ENCODE data around the gene TMPRSS11D. TPM values are rescaled to one million over a fixed set of nuclear protein-coding genes. Genes with fewer than 3 reads are reported as not detected.

Gene TMPRSS11D
- total and polyA plus RNA-seq, 2 of the 8 experiments (the other 6 are each of a cell fraction or from before 2014, with no cell fraction given) = not detected

DNA sequence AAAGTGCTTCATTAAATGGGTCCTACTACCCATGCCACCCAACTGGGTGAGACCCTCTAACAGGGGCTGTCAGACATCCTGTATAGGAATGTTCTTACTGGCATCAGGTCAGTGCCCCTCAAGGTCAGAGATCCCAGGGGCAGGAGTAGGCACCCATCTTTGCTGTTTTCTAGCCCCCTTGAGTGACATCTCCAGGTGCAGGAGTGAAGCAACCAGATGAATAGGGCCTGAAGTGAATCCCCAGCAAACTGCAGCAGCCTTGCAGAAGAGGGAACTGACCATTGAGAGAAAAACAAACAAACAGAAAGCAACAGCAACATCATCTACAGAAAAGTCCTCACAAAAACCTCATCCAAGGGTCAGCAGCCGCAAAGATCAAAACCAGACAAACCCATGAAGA lies 73.8 kb downstream of the TMPRSS11D start:
- Histone ChIP-seq H3K4me2 (ENCODE audit: insufficient read depth in 1 of 2, low read depth in 2 of 2, low read length in 2 of 2) (no peak overlapping the region), H3K23ac (ENCODE audit: insufficient read length) (no peak overlapping the region), H3K4me3 (ENCODE audit: extremely low read depth in 1 of 4, insufficient read depth in 2 of 4, low read depth in 3 of 4, low read length in 4 of 4) (no peak overlapping the region), H3K4ac (replicated peaks; ENCODE audit: insufficient read length, low read depth, low read length) (no peak overlapping the region), H4K20me1 (replicated peaks in 1 of 2; ENCODE audit: control insufficient read depth in 1 of 2, insufficient read depth in 2 of 2, low read length in 2 of 2) (no peaks in the 10 kb centered on the region), H3K23me2 (ENCODE audit: low read depth, low read length) (no peaks in the 10 kb centered on the region), H3K79me2 (ENCODE audit: control insufficient read depth in 1 of 2, insufficient read depth in 2 of 2, low read length in 2 of 2) (no peaks in the 10 kb centered on the region), H3K18ac (ENCODE audit: extremely low read depth, low read length) (no peak overlapping the region), H3K36me3 (ENCODE audit: control insufficient read depth in 2 of 4, insufficient read depth in 4 of 4, low read length in 3 of 4) (no peaks in the 10 kb centered on the region), H3K9me3 (ENCODE audit: insufficient read depth in 2 of 2, low read depth in 1 of 2, low read length in 1 of 2) (no peaks in the 10 kb centered on the region), H3K9ac (replicated peaks in 1 of 4; ENCODE audit: extremely low read depth in 1 of 4, low read depth in 3 of 4, low read length in 3 of 4) (no peak overlapping the region), H2BK12ac (ENCODE audit: low read depth, low read length) (no peak overlapping the region), H2BK15ac (ENCODE audit: low read length) (no peak overlapping the region), H3K14ac (ENCODE audit: insufficient read length) (no peak overlapping the region), H2BK120ac (replicated peaks; ENCODE audit: low read depth, low read length) (no peak overlapping the region), H2AFZ (ENCODE audit: low read length) (no peak overlapping the region), H3K27me3 (replicated peaks in 1 of 4; ENCODE audit: control insufficient read depth in 3 of 4, extremely low read depth in 1 of 4, insufficient read depth in 3 of 4, low read length in 3 of 4) (no peaks in the 10 kb centered on the region), H2BK5ac (ENCODE audit: low read depth, low read length) (no peak overlapping the region), H3K27ac (ENCODE audit: low read depth, low read length) (no peak overlapping the region), H3K79me1 (ENCODE audit: low read depth, low read length) (no peaks in the 10 kb centered on the region), H3K4me1 (replicated peaks in 1 of 4; ENCODE audit: control insufficient read depth in 3 of 4, insufficient read depth in 4 of 4, low read length in 3 of 4) (no peaks in the 10 kb centered on the region), H2AK5ac (ENCODE audit: low read depth, low read length) (no peak overlapping the region), H4K8ac (ENCODE audit: extremely low read depth, insufficient read depth, low read length) (no peak overlapping the region), H4K5ac (ENCODE audit: insufficient read length, low read depth, low read length) (no peak overlapping the region), H3K56ac (replicated peaks; ENCODE audit: insufficient read length, low read depth, low read length) (no peak overlapping the region), H2BK20ac (ENCODE audit: low read length) (no peak overlapping the region), H4K91ac (replicated peaks; ENCODE audit: insufficient read length, low read length) (no peak overlapping the region)
- ChIA-PET CTCF (ENCODE audit: partially characterized antibody) (interaction anchor here (1.3 to 1.4 kb wide), 2 partner anchors 61 to 63 kb away, joined by 3 to 7 read pairs; no protein-coding TSS in a partner anchor), POLR2A (ENCODE audit: partially characterized antibody) (no interaction called here)
- 100% methylated on average over 1 of the region's 1 CpG; no CpG with 5 or more reads in 1 of the 2 experiments for WGBS, 2 experiments (ENCODE audit: extremely low coverage in 1 of 2, insufficient coverage in 1 of 2, insufficient read length in 1 of 2, insufficient replicate concordance in 2 of 2, low coverage in 1 of 2, low lambda C conversion rate in 2 of 2, missing lambda C conversion rate in 1 of 2)
- TF ChIP-seq BCL11A (IDR thresholded peaks at IDR 0.05; ENCODE audit: low read depth in 2 of 2, low read length in 2 of 2) = no peak
- no peak for TF ChIP-seq SUZ12 (IDR thresholded peaks at IDR 0.05; ENCODE audit: low read length)
- no peak for TF ChIP-seq ATF2 (IDR thresholded peaks at IDR 0.05; ENCODE audit: low read length)
- no peak for TF ChIP-seq SRF (IDR thresholded peaks at IDR 0.05; ENCODE audit: low read depth, low read length)
- FAIRE-seq (no peak), DNase-seq (ENCODE audit: low read depth in 1 of 2, low spot score in 2 of 2) (no peak)
